HCT116 (cell line): ENCODE data around the gene CBX3.

Experiments used
- ATF3 ChIP-seq: IDR thresholded peaks from 2 replicates; pipeline ENCODE4 v1.6.1; 2012
- CTCF ChIP-seq, 3 experiments: fragments of 200-600 bp in 1 of 3; sonication (generic) in 1 of 3; IDR thresholded peaks in 2 of 3; conservative IDR thresholded peaks in 1 of 3; 2 replicates each; pipeline ENCODE4 v1.5.1; 2012 to 2017; ENCODE audit warnings: low read depth in 2 of 3, low read length in 2 of 3, antibody characterized with exemption in 1 of 3, borderline replicate concordance in 1 of 3, control low read depth in 1 of 3, mild to moderate bottlenecking in 1 of 3, mixed read lengths in 1 of 3, mixed run types in 1 of 3, moderate library complexity in 1 of 3; ENCODE audit not compliant: insufficient read depth in 1 of 3
- EGR1 ChIP-seq: IDR thresholded peaks from 2 replicates; pipeline ENCODE4 v1.6.1; 2012; ENCODE audit warnings: low read depth
- ELF1 ChIP-seq: IDR thresholded peaks from 2 replicates; pipeline ENCODE4 v1.6.1; 2012; ENCODE audit warnings: low read depth, borderline replicate concordance
- EZH2phosphoT487 ChIP-seq: fragments of 200-600 bp; IDR thresholded peaks from 2 replicates; pipeline ENCODE4 v1.6.1; 2018; ENCODE audit warnings: antibody characterized with exemption, borderline replicate concordance
- JUND ChIP-seq: IDR thresholded peaks from 2 replicates; pipeline ENCODE4 v1.6.1; 2012
- POLR2A ChIP-seq: IDR thresholded peaks from 2 replicates; pipeline ENCODE4 v1.7.0; 2011; ENCODE audit warnings: borderline replicate concordance; ENCODE audit not compliant: insufficient read depth, insufficient read length; ENCODE audit errors: extremely low read depth
- POLR2AphosphoS5 ChIP-seq: IDR thresholded peaks from 2 replicates; pipeline ENCODE4 v1.6.1; 2011; ENCODE audit warnings: mild to moderate bottlenecking, low read depth, low read length, moderate library complexity
- RAD21 ChIP-seq: IDR thresholded peaks from 2 replicates; pipeline ENCODE4 v1.6.1; 2012; ENCODE audit warnings: low read depth, mild to moderate bottlenecking
- REST ChIP-seq: IDR thresholded peaks from 2 replicates; pipeline ENCODE4 v1.6.1; 2012; ENCODE audit warnings: low read depth
- SRF ChIP-seq: IDR thresholded peaks from 2 replicates; pipeline ENCODE4 v1.6.1; 2012; ENCODE audit warnings: low read depth
- TCF7L2 ChIP-seq: IDR thresholded peaks from 2 replicates; pipeline ENCODE4 v1.7.0; 2011; ENCODE audit warnings: borderline replicate concordance, inconsistent platforms; ENCODE audit not compliant: insufficient read depth, insufficient read length; ENCODE audit errors: extremely low read depth
- ZFX ChIP-seq: fragments of 450-650 bp; IDR thresholded peaks from 2 replicates; pipeline ENCODE4 v1.6.1; 2017

GRCh38 chr7:26200038-26200443 is 1.5 kb upstream of the CBX3 start:
- no peak for TF ChIP-seq ATF3
- TF ChIP-seq CTCF (IDR thresholded peaks at IDR 0.05 in 2 of 3, conservative IDR thresholded peaks at IDR 0.05 in 1 of 3; ENCODE audit: borderline replicate concordance in 1 of 3, insufficient read depth in 1 of 3, low read depth in 2 of 3, low read length in 2 of 3): no peak
- no peak for TF ChIP-seq POLR2A
- TF ChIP-seq POLR2AphosphoS5: no peak
- no peak for TF ChIP-seq ZFX
- no peak for TF ChIP-seq SRF
- no peak for TF ChIP-seq TCF7L2
- no peak; the same call in 1 of the 2 replicates for TF ChIP-seq ELF1
- TF ChIP-seq EGR1: peak; percentile 54; the same call in 1 of the 2 replicates
- no peak for TF ChIP-seq EZH2phosphoT487
- no peak for TF ChIP-seq REST
- TF ChIP-seq RAD21: no peak
- no peak for TF ChIP-seq JUND
